RWPE1 (cell line): ENCODE measurements around the gene MRPL38.

Source experiments
- CTCF ChIA-PET: fragments of 350-600 bp; sonication (Branson Sonifier 250); formaldehyde crosslinking; extraction: SDS; loops from one replicate; lab custom pipeline; 2021; lab: Yijun Ruan, JAX
- POLR2A ChIA-PET: fragments of 400-600 bp; formaldehyde crosslinking; extraction: SDS; loops from one replicate; lab custom pipeline; 2020; ENCODE audit warnings: antibody characterized with exemption; ENCODE audit not compliant: low non-redundant PET; lab: Yijun Ruan, JAX
- DNase-seq: peaks from one replicate; pipeline ENCODE4 v3.0.0; 2012; ENCODE audit warnings: low spot score
- H3K27ac ChIP-seq: fragments of 450-650 bp; 2 replicates; pipeline ENCODE4 v1.5.1; 2017
- CTCF ChIP-seq: fragments of 450-650 bp; conservative IDR thresholded peaks from 2 replicates; pipeline ENCODE4 v1.5.1; 2017; ENCODE audit warnings: low read depth, mild to moderate bottlenecking

MRPL38 gene

GRCh38 chr17:75899767-75900468 lies 4.8 kb downstream of the MRPL38 start:
- TF ChIP-seq CTCF = no peak
- ChIA-PET POLR2A (no interaction called here), CTCF (interaction anchor here (0.5 kb wide), 1 partner anchor 304 kb away, joined by 3 read pairs; no protein-coding TSS in a partner anchor)
- no peak for DNase-seq
- peak overlapping the region; percentile 91 for H3K27ac ChIP-seq

GRCh38 chr17:75899353-75899752 lies 5.3 kb downstream of the MRPL38 start:
- DNase-seq = no peak
- CTCF ChIA-PET = no interaction called here
- no peak for TF ChIP-seq CTCF
- peak overlapping the region; percentile 91 for H3K27ac ChIP-seq
- POLR2A ChIA-PET = interaction anchor here (0.5 kb wide), 1 partner anchor 416 kb away, joined by 4 read pairs; no protein-coding TSS in a partner anchor

- POLR2A ChIA-PET = interaction anchor here (0.5 kb wide), 1 partner anchor 417 kb away, joined by 4 read pairs; no protein-coding TSS in a partner anchor
- H3K27ac ChIP-seq = peak overlapping the region; percentile 91
- no peak for DNase-seq
- CTCF ChIA-PET = interaction anchor here (0.6 to 1.2 kb wide), 2 partner anchors 20 to 564 kb away, joined by 3 read pairs; partner anchors contain the start of gene TRIM47
- TF ChIP-seq CTCF = no peak
Observed at GRCh38 chr17:75898791-75899190, 5.9 kb downstream of the MRPL38 start.

- peak overlapping the region; percentile 91 for H3K27ac ChIP-seq
- no peak for TF ChIP-seq CTCF
- POLR2A ChIA-PET = interaction anchor here (0.5 to 0.7 kb wide), 2 partner anchors 83 to 191 kb away, joined by 3 read pairs; no protein-coding TSS in a partner anchor
Observed at GRCh38 chr17:75898065-75898464, 6.6 kb downstream of the MRPL38 start.

GRCh38 chr17:75897160-75898019 lies 7.3 kb downstream of the MRPL38 start:
- no peak for DNase-seq
- peak overlapping the region; percentile 91 for H3K27ac ChIP-seq
- CTCF ChIA-PET = interaction anchor here (0.5 to 1.2 kb wide), 4 partner anchors 15 to 218 kb away, joined by 3 to 7 read pairs (median 3); no protein-coding TSS in a partner anchor
- no peak for TF ChIP-seq CTCF
- POLR2A ChIA-PET = interaction anchor here (0.5 to 0.7 kb wide), 3 partner anchors 14 to 191 kb away, joined by 3 to 9 read pairs (median 3); no protein-coding TSS in a partner anchor

More at GRCh38 chr17:75898065-75898464, 6.6 kb downstream of the MRPL38 start:
- CTCF ChIA-PET = interaction anchor here (0.6 to 1.2 kb wide), 3 partner anchors 20 to 563 kb away, joined by 3 to 7 read pairs (median 3); partner anchors contain the start of gene TRIM47
- DNase-seq = no peak
